ENCODE measurements around the gene SOD2. TPM values are rescaled to one million over a fixed set of nuclear protein-coding genes. Genes with fewer than 3 reads are reported as not detected.
"Not testable (repeated sequence)": the region's sequence is repeated elsewhere in the genome, so short reads cannot be mapped to it uniquely, and the experiment has no call there.

SOD2 gene
- total RNA-seq, 1 experiment from 2014 or later, result 80.5 TPM

- Histone ChIP-seq H4K5ac (ENCODE audit: insufficient read length, low read depth, low read length) (peak overlapping the region; percentile 3), H3T11ph (ENCODE audit: low read length) (peak overlapping the region; percentile 24), H2AK5ac (ENCODE audit: insufficient read length, low read length) (no peak overlapping the region), H2AFZ (ENCODE audit: low read length) (no peak overlapping the region), H3K18ac (ENCODE audit: insufficient read length, low read depth, low read length) (peak overlapping the region; percentile 90), H3K4ac (ENCODE audit: low read depth, low read length) (no peak overlapping the region; the same call in 1 of the 2 replicates), H3K14ac (ENCODE audit: insufficient read depth, low read length) (peak overlapping the region; percentile 90), H2BK15ac (ENCODE audit: low read depth, low read length) (no peak overlapping the region), H2BK120ac (ENCODE audit: low read depth, low read length, poor library complexity, severe bottlenecking) (peak overlapping the region; percentile 84), H3K23ac (ENCODE audit: insufficient read length, low read depth, low read length) (peak overlapping the region; percentile 24), H3K79me1 (ENCODE audit: insufficient read depth, low read depth, low read length, poor library complexity, severe bottlenecking) (no peaks in the 10 kb centered on the region), H3K9ac (ENCODE audit: extremely low read depth, insufficient read length, low read length) (peak overlapping the region; percentile 84), H3K23me2 (ENCODE audit: insufficient read length, low read depth, low read length, poor library complexity, severe bottlenecking) (peaks cover 3% of the 10 kb centered on the region), H3K4me1 (ENCODE audit: insufficient read depth, low read length) (no peaks in the 10 kb centered on the region), H4K91ac (ENCODE audit: insufficient read length, low read depth, low read length) (no peak overlapping the region), H3K27me3 (ENCODE audit: insufficient read depth, low read length) (no peaks in the 10 kb centered on the region), H3K79me2 (ENCODE audit: insufficient read depth, low read length) (peaks cover 40% of the 10 kb centered on the region), H3K4me2 (ENCODE audit: insufficient read depth, insufficient read length, low read length) (peak overlapping the region; percentile 78), H3K9me3 (ENCODE audit: control insufficient read depth, low read depth, low read length) (no peaks in the 10 kb centered on the region), H2BK5ac (ENCODE audit: insufficient read length, low read length) (no peak overlapping the region), H3K27ac (ENCODE audit: insufficient read length, low read depth, low read length) (peak overlapping the region; percentile 44), H3K56ac (ENCODE audit: insufficient read length, low read depth, low read length) (no peak overlapping the region), H2BK20ac (ENCODE audit: low read depth, low read length, poor library complexity, severe bottlenecking) (peak overlapping the region; percentile 12), H4K8ac (replicated peaks; ENCODE audit: insufficient read length, low read depth, low read length) (no peak overlapping the region), H4K20me1 (ENCODE audit: control insufficient read depth, insufficient read depth, insufficient read length) (no peaks in the 10 kb centered on the region), H2BK12ac (ENCODE audit: insufficient read length, low read depth, low read length) (no peak overlapping the region)
- H3K4me3 Mint-ChIP-seq, result peak overlapping the region; percentile 97 to 98
- peaks cover 25 to 30% of the 10 kb centered on the region in 2 experiments for H3K4me1 Mint-ChIP-seq
- no peak for TF ChIP-seq CTCF (conservative IDR thresholded peaks at IDR 0.05)
- H3K27me3 Mint-ChIP-seq (ENCODE audit: low read depth), result no peaks in the 10 kb centered on the region; the same call in 1 of the 2 replicates
- peaks cover 18 to 27% (median 20%) of the 10 kb centered on the region in 3 experiments for H3K36me3 Mint-ChIP-seq (ENCODE audit: insufficient read depth in 1 of 3, low read depth in 3 of 3)
- H3K9me3 Mint-ChIP-seq, result no peaks in the 10 kb centered on the region; a peak in 2 of 5 replicates
- no peak for DNase-seq
- WGBS (ENCODE audit: extremely low coverage, insufficient read length, low lambda C conversion rate), result no CpG with 5 or more reads among the region's 30 CpGs
- peak overlapping the region; percentile 99 to 100 (median 99) for H3K27ac Mint-ChIP-seq
These were observed 33.3 kb upstream of the SOD2 start for GRCh38 chr6:159726255-159726917.

DNA sequence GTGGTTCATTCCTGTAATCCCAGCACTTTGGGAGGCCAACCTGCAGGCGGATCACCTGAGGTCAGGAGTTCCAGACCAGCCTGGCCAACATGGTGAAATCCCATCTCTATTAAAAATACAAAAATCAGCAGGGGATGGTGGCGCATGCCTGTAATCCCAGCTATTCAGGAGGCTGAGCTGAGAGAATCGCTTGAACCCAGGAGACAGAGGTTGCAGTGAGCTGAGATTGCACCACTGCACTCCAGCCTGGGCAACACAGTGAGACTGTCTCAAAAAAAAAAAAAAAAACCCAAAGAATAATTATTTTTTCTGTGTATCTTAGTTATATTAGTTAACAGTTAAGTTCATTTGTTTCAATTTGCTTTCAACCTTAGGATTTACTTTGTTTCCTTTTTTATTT, 32.2 kb upstream of the SOD2 start:
- not testable (repeated sequence) for DNase-seq; H3K27ac Mint-ChIP-seq; H3K23ac ChIP-seq (ENCODE audit: insufficient read length, low read depth, low read length); H4K8ac ChIP-seq (replicated peaks; ENCODE audit: insufficient read length, low read depth, low read length); H3K14ac ChIP-seq (ENCODE audit: insufficient read depth, low read length); H3K27ac ChIP-seq (ENCODE audit: insufficient read length, low read depth, low read length); H2BK20ac ChIP-seq (ENCODE audit: low read depth, low read length, poor library complexity, severe bottlenecking); H3K18ac ChIP-seq (ENCODE audit: insufficient read length, low read depth, low read length); H3K23me2 ChIP-seq (ENCODE audit: insufficient read length, low read depth, low read length, poor library complexity, severe bottlenecking); H3K27me3 ChIP-seq (ENCODE audit: insufficient read depth, low read length); H2AK5ac ChIP-seq (ENCODE audit: insufficient read length, low read length); H3K56ac ChIP-seq (ENCODE audit: insufficient read length, low read depth, low read length); H2BK5ac ChIP-seq (ENCODE audit: insufficient read length, low read length); H3K4me1 ChIP-seq (ENCODE audit: insufficient read depth, low read length); H4K20me1 ChIP-seq (ENCODE audit: control insufficient read depth, insufficient read depth, insufficient read length); H3K27me3 Mint-ChIP-seq (ENCODE audit: low read depth); H4K91ac ChIP-seq (ENCODE audit: insufficient read length, low read depth, low read length); H3K4me2 ChIP-seq (ENCODE audit: insufficient read depth, insufficient read length, low read length); H3K79me1 ChIP-seq (ENCODE audit: insufficient read depth, low read depth, low read length, poor library complexity, severe bottlenecking); H3K9me3 Mint-ChIP-seq; H3K9me3 ChIP-seq (ENCODE audit: control insufficient read depth, low read depth, low read length); H4K5ac ChIP-seq (ENCODE audit: insufficient read length, low read depth, low read length); H3K9ac ChIP-seq (ENCODE audit: extremely low read depth, insufficient read length, low read length); H2BK15ac ChIP-seq (ENCODE audit: low read depth, low read length); H3K4ac ChIP-seq (ENCODE audit: low read depth, low read length); H2AFZ ChIP-seq (ENCODE audit: low read length); H2BK12ac ChIP-seq (ENCODE audit: insufficient read length, low read depth, low read length); H2BK120ac ChIP-seq (ENCODE audit: low read depth, low read length, poor library complexity, severe bottlenecking); H3T11ph ChIP-seq (ENCODE audit: low read length)
- Mint-ChIP-seq H3K36me3 (ENCODE audit: insufficient read depth in 1 of 3, low read depth in 3 of 3) (peaks cover 10 to 17% (median 14%) of the 10 kb centered on the region in 3 experiments), H3K4me1 (peaks cover 24% of the 10 kb centered on the region in 2 experiments), H3K4me3 (peak overlapping the region; percentile 39 to 58; a peak in 4 of 5 replicates)
- peaks cover 29% of the 10 kb centered on the region for H3K79me2 ChIP-seq (ENCODE audit: insufficient read depth, low read length)
- WGBS (ENCODE audit: extremely low coverage, insufficient read length, low lambda C conversion rate), result no CpG with 5 or more reads among the region's 3 CpGs

All from H9 (cell line).